HepG2 (cell line): Measurements from ENCODE around the gene DNAJC12. TPM values are rescaled to one million over a fixed set of nuclear protein-coding genes. Genes with fewer than 3 reads are reported as not detected.
"Not testable (repeated sequence)": the region's sequence is repeated elsewhere in the genome, so short reads cannot be mapped to it uniquely, and the experiment has no call there.

ENCODE experiments used
- ATAC-seq: fragments of 200-7000 bp; cut with Tn5 transposase; 3 replicates; pipeline ENCODE4 v1.9.1; 2020; ENCODE audit warnings: mild to moderate bottlenecking, moderate library complexity
- BruUV-seq: library from RNA; stranded (reverse); fragments of 400-500 nt; replicated peaks from 2 replicates; lab custom pipeline; 2021; lab: Mats Ljungman, UMichigan
- CTCF ChIA-PET: fragments of 300-600 bp; formaldehyde crosslinking; extraction: SDS; loops from one replicate; lab custom pipeline; 2021; ENCODE audit warnings: low total read pairs, inconsistent platforms, low intra/inter-chr PET ratio; lab: Yijun Ruan, JAX
- POLR2A ChIA-PET: fragments of 350-600 bp; sonication (Branson Sonifier 250); formaldehyde crosslinking; loops from one replicate; lab custom pipeline; 2020; ENCODE audit warnings: antibody characterized with exemption, inconsistent platforms; lab: Yijun Ruan, JAX
- DNase-seq: peaks from one replicate; pipeline ENCODE4 v3.0.0-alpha.2; 2015; ENCODE audit warnings: low spot score
- FAIRE-seq: peaks from 3 replicates; lab custom pipeline; 2011; peaks lifted over from hg19 to GRCh38; lab: Jason Lieb, UNC
- H2AFZ ChIP-seq: one replicate; pipeline ENCODE4 v1.6.1; 2011; ENCODE audit warnings: low read length, inconsistent platforms
- H3K27ac ChIP-seq: fragments of 300-600 bp; 3 replicates; pipeline ENCODE4 v1.8.0; 2011; ENCODE audit warnings: mixed run types, mild to moderate bottlenecking, mixed read lengths, low read length, inconsistent platforms; ENCODE audit not compliant: insufficient read depth; ENCODE audit errors: extremely low read length
- H3K27me3 ChIP-seq, 2 experiments: fragments of 200-600 bp in 1 of 2; 2 replicates in 1 of 2; 3 replicates in 1 of 2; pipeline versions ENCODE4 v1.6.0 to v1.8.0; 2011; ENCODE audit warnings: low read length in 2 of 2, mild to moderate bottlenecking in 2 of 2, moderate library complexity in 2 of 2, inconsistent platforms in 1 of 2; ENCODE audit not compliant: insufficient read depth in 2 of 2, control insufficient read depth in 1 of 2
- H3K36me3 ChIP-seq, 2 experiments: fragments of 200-600 bp in 1 of 2; replicated peaks in 1 of 2; 2 replicates in 1 of 2; 3 replicates in 1 of 2; pipeline versions ENCODE4 v1.5.1 to v1.8.0; 2011; ENCODE audit warnings: low read length in 2 of 2, inconsistent platforms in 1 of 2; ENCODE audit not compliant: insufficient read depth in 2 of 2, control insufficient read depth in 1 of 2
- H3K4me1 ChIP-seq: 2 replicates; pipeline ENCODE4 v1.5.1; 2012; ENCODE audit warnings: low read length, inconsistent platforms; ENCODE audit not compliant: insufficient read depth
- H3K4me2 ChIP-seq: 2 replicates; pipeline ENCODE4 v1.6.0; 2011; ENCODE audit warnings: low read depth, low read length, inconsistent platforms
- H3K4me3 ChIP-seq, 3 experiments: fragments of 200-600 bp in 1 of 3; sonication (generic), shearing (Covaris generic) in 1 of 3; replicated peaks in 1 of 3; 2 replicates each; pipeline ENCODE4 v1.5.1; 2011 to 2016; ENCODE audit warnings: low read length in 3 of 3, inconsistent platforms in 2 of 3, low read depth in 2 of 3, mild to moderate bottlenecking in 2 of 3, control low read depth in 1 of 3, mixed read lengths in 1 of 3; ENCODE audit not compliant: insufficient read depth in 1 of 3
- H3K79me2 ChIP-seq: one replicate; pipeline ENCODE4 v1.6.1; 2011; ENCODE audit warnings: low read length, inconsistent platforms; ENCODE audit not compliant: insufficient read depth
- H3K9ac ChIP-seq: 2 replicates; pipeline ENCODE4 v1.6.0; 2011; ENCODE audit warnings: mild to moderate bottlenecking, low read depth, low read length, inconsistent platforms; ENCODE audit not compliant: insufficient read depth
- H3K9me3 ChIP-seq: 2 replicates; pipeline ENCODE4 v1.5.1; 2012; ENCODE audit warnings: mild to moderate bottlenecking, low read length
- H4K20me1 ChIP-seq: 2 replicates; pipeline ENCODE4 v1.6.0; 2011; ENCODE audit warnings: inconsistent platforms, mild to moderate bottlenecking, low read length, moderate library complexity; ENCODE audit not compliant: insufficient read depth
- SAP130 ChIP-seq: IDR thresholded peaks from 2 replicates; pipeline ENCODE4 v1.6.1; 2016; ENCODE audit warnings: low read depth
- SKI ChIP-seq: fragments of 450-650 bp; IDR thresholded peaks from one replicate; pipeline ENCODE4 v1.6.1; 2018; ENCODE audit warnings: mild to moderate bottlenecking; ENCODE audit not compliant: partially characterized antibody
- whole genome bisulfite sequencing: methylation state at CpG from one replicate; pipeline ENCODE4 v1.1.6; 2017; ENCODE audit warnings: low lambda C conversion rate; 5-methylcytosine and 5-hydroxymethylcytosine counted together
- in situ Hi-C: cut with HindIII; loops from 2 replicates; pipeline ENCODE4 v1.10.0; 2017; ENCODE audit warnings: low pct_unique_long_range_greater_than_20kb; ENCODE audit not compliant: extremely low pct_ligation_motif_present
- intact Hi-C: fragments of 100-400 bp; cut with micrococcal nuclease; formaldehyde crosslinking; loops from one replicate; pipeline ENCODE4 v1.10.0; 2022; ENCODE audit not compliant: unreplicated experiment
- polyA plus RNA-seq, 8 experiments: library from polyadenylated mRNA; depleted of rRNA in 3 of 8; stranded (reverse) in 7 of 8; unstranded in 1 of 8; fragments of >200 nt; fragmentation: Illumina TruSeq in 4 of 8; extraction: Trizol in 4 of 8; gene quantifications; 2 replicates each; pipeline versions ENCODE4 v1.2.1 to v1.2.3, GENCODE V29; 2011 to 2016; ENCODE audit warnings: low read depth in 4 of 8, missing spikeins in 1 of 8, mixed read lengths in 1 of 8; ENCODE audit not compliant: insufficient read depth in 1 of 8
- total RNA-seq, 5 experiments: library from RNA; depleted of rRNA; stranded (reverse); fragments of >200 nt; fragmentation: Illumina TruSeq; extraction: Trizol; gene quantifications; 2 replicates each; pipeline ENCODE4 v1.2.3, GENCODE V29; 2016; ENCODE audit warnings: low read depth in 1 of 5

DNAJC12 gene
- total and polyA plus RNA-seq, 2 of the 13 experiments (the other 11 are each of a cell fraction or from before 2014, with no cell fraction given) = 11.6 to 43.9 TPM

DNA sequence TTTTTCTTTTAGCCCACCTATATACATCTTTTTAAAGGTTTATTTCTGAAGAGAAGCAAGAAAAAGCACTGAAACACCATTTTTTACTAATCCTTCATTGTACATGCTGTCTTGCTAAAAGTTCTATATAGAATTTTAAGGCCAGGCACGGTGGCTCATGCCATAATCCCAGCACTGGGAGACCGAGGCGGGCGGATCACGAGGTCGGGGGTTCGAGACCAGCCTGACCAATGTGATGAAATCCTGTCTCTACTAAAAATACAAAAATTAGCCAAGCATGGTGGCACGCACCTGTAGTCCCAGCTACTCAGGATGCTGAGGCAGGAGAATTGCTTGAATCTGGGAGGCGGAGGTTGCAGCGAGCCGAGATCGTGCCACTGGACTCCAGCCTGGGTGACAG, 1.5 kb upstream of the DNAJC12 start:
- ATAC-seq, CTCF ChIA-PET, H2AFZ ChIP-seq, H3K27ac ChIP-seq, H3K4me3 ChIP-seq, H3K4me2 ChIP-seq, FAIRE-seq, in situ Hi-C loops, H3K9me3 ChIP-seq, DNase-seq, H3K27me3 ChIP-seq, H4K20me1 ChIP-seq, H3K9ac ChIP-seq, intact Hi-C loops, POLR2A ChIA-PET, H3K36me3 ChIP-seq, BruUV-seq: not testable (repeated sequence)
- WGBS = 93% methylated on average over 12 of the region's 12 CpGs
- peaks cover 31% of the 10 kb centered on the region for H3K4me1 ChIP-seq
- H3K79me2 ChIP-seq = peaks cover 24% of the 10 kb centered on the region

DNA sequence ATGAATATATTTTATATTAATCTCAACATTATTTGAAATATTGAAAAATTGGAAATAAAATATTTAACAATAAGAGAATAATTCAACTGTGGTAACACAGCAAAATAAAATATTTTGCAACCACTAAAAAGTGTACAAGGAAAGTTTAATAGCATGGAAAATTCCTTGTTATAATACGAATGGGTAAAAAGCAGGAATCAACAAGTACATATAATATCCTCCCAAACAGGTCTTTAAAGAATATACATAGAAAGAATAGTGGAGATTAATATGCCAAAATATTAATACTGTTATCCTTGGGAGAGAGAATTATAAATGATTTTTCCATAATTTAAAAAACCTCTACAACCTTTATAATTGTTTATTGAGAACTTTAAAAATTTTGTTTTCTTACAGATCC, 1.0 kb downstream of the DNAJC12 start:
- POLR2A ChIA-PET = interaction anchor here (1.1 to 1.8 kb wide), 3 partner anchors 9 to 34 kb away, joined by 3 to 19 read pairs (median 8); no protein-coding TSS in a partner anchor
- Histone ChIP-seq H3K4me2 (peak overlapping the region; percentile 81), H3K9ac (peak overlapping the region; percentile 71)
- BruUV-seq = no TSS peak
- intact Hi-C loops = no loop called here
- TF ChIP-seq SAP130 (CRISPR knock-in tag) (0 out of 2 replicates have a peak, but pooled peaks have one; percentile 6), SKI (no peak)
- TF ChIP-seq, all 625 proteins: peak for 1
- DNase-seq = no peak
- peaks cover 41% of the 10 kb centered on the region for H3K79me2 ChIP-seq
- FAIRE-seq = no peak
- H4K20me1 ChIP-seq = no peaks in the 10 kb centered on the region
- in situ Hi-C loops = no loop called here
- WGBS = 55% methylated on average over 1 of the region's 1 CpG
- peaks cover 33% of the 10 kb centered on the region for H3K4me1 ChIP-seq
- H3K27me3 ChIP-seq = no peaks in the 10 kb centered on the region
- no peak for ATAC-seq
- CTCF ChIA-PET = no interaction called here
- H3K36me3 ChIP-seq = no peaks in the 10 kb centered on the region; a peak in 1 of 5 replicates
- H3K9me3 ChIP-seq = 0 out of 2 replicates have a peak, but pooled peaks cover 7% of the 10 kb centered on the region
- no peak overlapping the region for H2AFZ ChIP-seq
- peak overlapping the region; percentile 58 to 73 (median 66); a peak in 5 of 6 replicates for H3K4me3 ChIP-seq
- H3K27ac ChIP-seq = no peak overlapping the region
